ENCODE results near the gene LCT. TPM values are rescaled to one million over a fixed set of nuclear protein-coding genes. Genes with fewer than 3 reads are reported as not detected.

LCT gene
- total and polyA plus RNA-seq, 2 donors: 0.09 to 1.1 TPM

GRCh38 chr2:135863233-135863632, 26.2 kb upstream of the LCT start:
- Histone ChIP-seq H3K4me3 (ENCODE audit: low read length in 2 of 2) (no peak overlapping the region), H3K27ac (ENCODE audit: low read depth in 1 of 2, low read length in 1 of 2) (no peak overlapping the region), H3K4me1 (ENCODE audit: control insufficient read depth in 2 of 2, insufficient read depth in 2 of 2, low read length in 2 of 2) (peaks cover 5% of the 10 kb centered on the region in 2 donors), H3K27me3 (ENCODE audit: control insufficient read depth in 2 of 2, insufficient read depth in 1 of 2, low read length in 1 of 2) (no peaks in the 10 kb centered on the region), H3K36me3 (ENCODE audit: control insufficient read depth in 2 of 2, insufficient read depth in 2 of 2, low read length in 1 of 2) (peaks cover 36 to 85% of the 10 kb centered on the region in 2 donors), H3K9me3 (ENCODE audit: control insufficient read depth in 2 of 2, insufficient read depth in 1 of 2, low read length in 1 of 2) (no peaks in the 10 kb centered on the region)
- DNase-seq (ENCODE audit: low read depth in 6 of 9, low spot score in 9 of 9): no peak
- 97% methylated on average over 6 of the region's 6 CpGs for WGBS

DNA sequence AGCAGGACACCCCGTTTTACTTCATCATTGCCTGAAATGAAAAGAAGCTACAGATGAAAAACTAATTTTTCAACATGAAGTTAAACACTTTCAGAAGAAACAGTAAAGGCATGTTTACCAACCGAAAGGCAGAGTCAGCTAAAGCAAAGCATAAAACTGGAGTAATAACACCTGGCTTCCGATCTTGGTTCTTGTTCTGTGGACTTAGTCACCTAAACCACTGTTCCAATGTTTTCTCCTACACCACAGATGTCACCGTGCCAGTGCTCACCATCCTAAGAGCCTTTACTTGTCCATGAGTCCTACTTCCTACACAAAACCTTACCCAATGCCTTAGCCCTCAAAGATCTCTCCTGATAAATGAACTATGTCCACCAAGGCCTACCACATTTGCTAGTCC, 25.7 kb upstream of the LCT start:
- WGBS: 95% methylated on average over 4 of the region's 4 CpGs
- peaks cover 41 to 85% of the 10 kb centered on the region in 2 donors for H3K36me3 ChIP-seq (ENCODE audit: control insufficient read depth in 2 of 2, insufficient read depth in 2 of 2, low read length in 1 of 2)
- no peaks in the 10 kb centered on the region for H3K27me3 ChIP-seq (ENCODE audit: control insufficient read depth in 2 of 2, insufficient read depth in 1 of 2, low read length in 1 of 2)
- no peak for DNase-seq (ENCODE audit: low read depth in 6 of 9, low spot score in 9 of 9)
- H3K27ac ChIP-seq (ENCODE audit: low read depth in 1 of 2, low read length in 1 of 2): no peak overlapping the region
- peaks cover 5% of the 10 kb centered on the region in 2 donors for H3K4me1 ChIP-seq (ENCODE audit: control insufficient read depth in 2 of 2, insufficient read depth in 2 of 2, low read length in 2 of 2)
- no peaks in the 10 kb centered on the region for H3K9me3 ChIP-seq (ENCODE audit: control insufficient read depth in 2 of 2, insufficient read depth in 1 of 2, low read length in 1 of 2)
- H3K4me3 ChIP-seq (ENCODE audit: low read length in 2 of 2): no peak overlapping the region

DNA sequence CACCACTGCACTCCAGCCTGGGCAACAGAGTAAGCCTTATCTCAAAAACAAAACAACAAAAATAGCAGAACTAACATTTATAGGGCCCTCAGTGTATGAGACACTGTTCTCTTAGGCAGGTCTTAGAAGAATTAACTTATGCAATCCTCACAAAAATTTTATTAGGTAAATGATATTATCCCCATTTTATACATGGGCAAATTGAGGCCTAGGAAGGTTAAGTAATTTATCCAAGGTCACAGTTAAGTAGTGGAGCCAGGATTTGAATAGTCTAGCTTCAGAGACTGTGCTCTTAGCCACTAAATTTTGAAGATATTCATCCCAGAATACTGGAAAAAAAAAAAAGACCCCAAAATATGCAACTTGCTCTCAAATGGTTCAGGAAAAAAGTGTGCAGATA, 16.4 kb upstream of the LCT start:
- H3K27ac ChIP-seq (ENCODE audit: low read depth in 1 of 2, low read length in 1 of 2): no peak overlapping the region
- DNase-seq (ENCODE audit: low read depth in 6 of 9, low spot score in 9 of 9): no peak
- H3K36me3 ChIP-seq (ENCODE audit: control insufficient read depth in 2 of 2, insufficient read depth in 2 of 2, low read length in 1 of 2): peaks cover 40 to 75% of the 10 kb centered on the region in 2 donors
- H3K27me3 ChIP-seq (ENCODE audit: control insufficient read depth in 2 of 2, insufficient read depth in 1 of 2, low read length in 1 of 2): no peaks in the 10 kb centered on the region
- H3K9me3 ChIP-seq (ENCODE audit: control insufficient read depth in 2 of 2, insufficient read depth in 1 of 2, low read length in 1 of 2): no peaks in the 10 kb centered on the region
- H3K4me3 ChIP-seq (ENCODE audit: low read length in 2 of 2): no peak overlapping the region
- no peaks in the 10 kb centered on the region for H3K4me1 ChIP-seq (ENCODE audit: control insufficient read depth in 2 of 2, insufficient read depth in 2 of 2, low read length in 2 of 2)

DNA sequence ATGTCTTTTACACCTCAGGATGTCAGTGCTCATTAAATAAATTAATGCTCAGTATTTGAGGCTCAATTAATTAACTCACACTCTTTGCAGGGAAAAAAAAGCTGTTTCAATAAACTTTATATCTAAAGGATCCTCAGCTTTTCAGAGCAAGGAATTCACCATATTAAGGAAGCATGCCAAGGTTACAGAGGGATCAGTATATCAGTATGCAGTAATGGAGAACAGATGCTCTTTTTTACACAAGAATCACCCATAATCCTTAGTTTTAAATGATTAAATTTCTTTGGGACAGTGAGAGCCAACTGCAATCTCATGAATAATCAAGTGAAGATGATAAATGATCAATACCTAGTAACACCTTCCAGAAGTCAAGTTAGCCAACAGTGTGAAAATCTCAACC, 14.9 kb upstream of the LCT start:
- H3K27ac ChIP-seq (ENCODE audit: low read depth in 1 of 2, low read length in 1 of 2): no peak overlapping the region
- no peaks in the 10 kb centered on the region for H3K9me3 ChIP-seq (ENCODE audit: control insufficient read depth in 2 of 2, insufficient read depth in 1 of 2, low read length in 1 of 2)
- no peaks in the 10 kb centered on the region for H3K27me3 ChIP-seq (ENCODE audit: control insufficient read depth in 2 of 2, insufficient read depth in 1 of 2, low read length in 1 of 2)
- no peak for DNase-seq (ENCODE audit: low read depth in 6 of 9, low spot score in 9 of 9)
- peaks cover 36 to 77% of the 10 kb centered on the region in 2 donors for H3K36me3 ChIP-seq (ENCODE audit: control insufficient read depth in 2 of 2, insufficient read depth in 2 of 2, low read length in 1 of 2)
- no peak overlapping the region for H3K4me3 ChIP-seq (ENCODE audit: low read length in 2 of 2)
- H3K4me1 ChIP-seq (ENCODE audit: control insufficient read depth in 2 of 2, insufficient read depth in 2 of 2, low read length in 2 of 2): no peaks in the 10 kb centered on the region

- no peaks in the 10 kb centered on the region for H3K9me3 ChIP-seq (ENCODE audit: control insufficient read depth in 2 of 2, insufficient read depth in 1 of 2, low read length in 1 of 2)
- H3K4me1 ChIP-seq (ENCODE audit: control insufficient read depth in 2 of 2, insufficient read depth in 2 of 2, low read length in 2 of 2): no peaks in the 10 kb centered on the region
- DNase-seq (ENCODE audit: low read depth in 6 of 9, low spot score in 9 of 9): no peak
- H3K27me3 ChIP-seq (ENCODE audit: control insufficient read depth in 2 of 2, insufficient read depth in 1 of 2, low read length in 1 of 2): no peaks in the 10 kb centered on the region
- no peak overlapping the region for H3K4me3 ChIP-seq (ENCODE audit: low read length in 2 of 2)
- WGBS: 93% methylated on average over 17 of the region's 17 CpGs
- H3K36me3 ChIP-seq (ENCODE audit: control insufficient read depth in 2 of 2, insufficient read depth in 2 of 2, low read length in 1 of 2): peaks cover 32 to 77% of the 10 kb centered on the region in 2 donors
- no peak overlapping the region for H3K27ac ChIP-seq (ENCODE audit: low read depth in 1 of 2, low read length in 1 of 2)
Observed at GRCh38 chr2:135850892-135851668, 14.1 kb upstream of the LCT start.

- H3K9me3 ChIP-seq (ENCODE audit: control insufficient read depth in 2 of 2, insufficient read depth in 1 of 2, low read length in 1 of 2): no peaks in the 10 kb centered on the region
- H3K36me3 ChIP-seq (ENCODE audit: control insufficient read depth in 2 of 2, insufficient read depth in 2 of 2, low read length in 1 of 2): peaks cover 30 to 83% of the 10 kb centered on the region in 2 donors
Observed at GRCh38 chr2:135849087-135849486, 12.1 kb upstream of the LCT start.

GRCh38 chr2:135845997-135846396, 9.0 kb upstream of the LCT start:
- DNase-seq (ENCODE audit: low read depth in 6 of 9, low spot score in 9 of 9): no peak
- Histone ChIP-seq H3K4me3 (ENCODE audit: low read length in 2 of 2) (no peak overlapping the region), H3K4me1 (ENCODE audit: control insufficient read depth in 2 of 2, insufficient read depth in 2 of 2, low read length in 2 of 2) (no peaks in the 10 kb centered on the region), H3K27me3 (ENCODE audit: control insufficient read depth in 2 of 2, insufficient read depth in 1 of 2, low read length in 1 of 2) (no peaks in the 10 kb centered on the region), H3K27ac (ENCODE audit: low read depth in 1 of 2, low read length in 1 of 2) (no peak overlapping the region), H3K9me3 (ENCODE audit: control insufficient read depth in 2 of 2, insufficient read depth in 1 of 2, low read length in 1 of 2) (no peaks in the 10 kb centered on the region), H3K36me3 (ENCODE audit: control insufficient read depth in 2 of 2, insufficient read depth in 2 of 2, low read length in 1 of 2) (peaks cover 44 to 89% of the 10 kb centered on the region in 2 donors)
- WGBS: 98% methylated on average over 5 of the region's 5 CpGs

More at GRCh38 chr2:135849087-135849486, 12.1 kb upstream of the LCT start:
- Histone ChIP-seq H3K4me3 (ENCODE audit: low read length in 2 of 2) (no peak overlapping the region), H3K27ac (ENCODE audit: low read depth in 1 of 2, low read length in 1 of 2) (no peak overlapping the region), H3K27me3 (ENCODE audit: control insufficient read depth in 2 of 2, insufficient read depth in 1 of 2, low read length in 1 of 2) (no peaks in the 10 kb centered on the region), H3K4me1 (ENCODE audit: control insufficient read depth in 2 of 2, insufficient read depth in 2 of 2, low read length in 2 of 2) (no peaks in the 10 kb centered on the region)
- DNase-seq (ENCODE audit: low read depth in 6 of 9, low spot score in 9 of 9): no peak
- 98% methylated on average over 3 of the region's 3 CpGs for WGBS

DNA sequence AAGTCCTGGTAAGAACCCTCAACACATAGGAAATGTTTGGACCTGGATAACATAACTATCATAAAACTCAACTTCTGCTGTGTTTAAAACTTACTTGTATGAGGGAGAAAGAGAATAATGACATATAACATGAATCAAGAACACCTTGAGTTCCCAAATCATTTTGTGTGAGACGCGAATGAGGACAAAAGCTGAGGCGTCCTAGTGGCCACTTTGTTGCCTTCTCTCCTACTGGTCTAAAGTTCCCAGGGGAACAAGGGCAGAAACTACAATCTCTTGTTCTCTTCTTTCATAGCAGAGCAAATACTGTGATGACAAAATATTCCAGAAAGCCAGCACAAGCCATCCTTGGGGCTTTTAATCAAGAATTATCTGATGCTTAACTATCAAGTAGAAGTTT, 8.3 kb upstream of the LCT start:
- Histone ChIP-seq H3K36me3 (ENCODE audit: control insufficient read depth in 2 of 2, insufficient read depth in 2 of 2, low read length in 1 of 2) (peaks cover 40 to 88% of the 10 kb centered on the region in 2 donors), H3K4me1 (ENCODE audit: control insufficient read depth in 2 of 2, insufficient read depth in 2 of 2, low read length in 2 of 2) (no peaks in the 10 kb centered on the region), H3K27me3 (ENCODE audit: control insufficient read depth in 2 of 2, insufficient read depth in 1 of 2, low read length in 1 of 2) (no peaks in the 10 kb centered on the region), H3K9me3 (ENCODE audit: control insufficient read depth in 2 of 2, insufficient read depth in 1 of 2, low read length in 1 of 2) (no peaks in the 10 kb centered on the region), H3K4me3 (ENCODE audit: low read length in 2 of 2) (no peak overlapping the region), H3K27ac (ENCODE audit: low read depth in 1 of 2, low read length in 1 of 2) (no peak overlapping the region)
- 98% methylated on average over 3 of the region's 3 CpGs for WGBS
- DNase-seq (ENCODE audit: low read depth in 6 of 9, low spot score in 9 of 9): no peak

- Histone ChIP-seq H3K27ac (ENCODE audit: low read depth in 1 of 2, low read length in 1 of 2) (no peak overlapping the region), H3K36me3 (ENCODE audit: control insufficient read depth in 2 of 2, insufficient read depth in 2 of 2, low read length in 1 of 2) (peaks cover 40 to 88% of the 10 kb centered on the region in 2 donors), H3K4me3 (ENCODE audit: low read length in 2 of 2) (no peak overlapping the region), H3K4me1 (ENCODE audit: control insufficient read depth in 2 of 2, insufficient read depth in 2 of 2, low read length in 2 of 2) (no peaks in the 10 kb centered on the region), H3K27me3 (ENCODE audit: control insufficient read depth in 2 of 2, insufficient read depth in 1 of 2, low read length in 1 of 2) (no peaks in the 10 kb centered on the region), H3K9me3 (ENCODE audit: control insufficient read depth in 2 of 2, insufficient read depth in 1 of 2, low read length in 1 of 2) (no peaks in the 10 kb centered on the region)
- no peak for DNase-seq (ENCODE audit: low read depth in 6 of 9, low spot score in 9 of 9)
- 97% methylated on average over 12 of the region's 12 CpGs for WGBS
Observed at GRCh38 chr2:135844301-135844895, 7.4 kb upstream of the LCT start.
